IPS-20b (cell line): ENCODE data around the gene CLIP2.
"Not testable (repeated sequence)": the region's sequence is repeated elsewhere in the genome, so short reads cannot be mapped to it uniquely, and the experiment has no call there.

Experiments
- H3K27ac ChIP-seq: one replicate; pipeline ENCODE4 v1.5.1; 2013; ENCODE audit warnings: low read length
- H3K27me3 ChIP-seq: 2 replicates; pipeline ENCODE4 v1.6.1; 2013; ENCODE audit warnings: mild to moderate bottlenecking, low read length, inconsistent platforms; ENCODE audit not compliant: insufficient read depth
- H3K36me3 ChIP-seq: 2 replicates; pipeline ENCODE4 v1.6.1; 2013; ENCODE audit warnings: low read depth, mild to moderate bottlenecking, inconsistent platforms, low read length, moderate library complexity; ENCODE audit not compliant: insufficient read depth
- H3K4me1 ChIP-seq: 2 replicates; pipeline ENCODE4 v1.6.1; 2013; ENCODE audit warnings: mild to moderate bottlenecking, control low read depth, inconsistent platforms, low read length, moderate library complexity; ENCODE audit not compliant: insufficient read depth
- H3K4me3 ChIP-seq: 2 replicates; pipeline ENCODE4 v1.5.1; 2013; ENCODE audit warnings: mild to moderate bottlenecking, low read length, inconsistent platforms
- H3K9ac ChIP-seq: 2 replicates; pipeline ENCODE4 v1.6.1; 2013; ENCODE audit warnings: low read depth, mild to moderate bottlenecking, inconsistent platforms, low read length, moderate library complexity
- H3K9me3 ChIP-seq: 2 replicates; pipeline ENCODE4 v1.6.1; 2013; ENCODE audit warnings: mild to moderate bottlenecking, low read depth, low read length, inconsistent platforms; ENCODE audit not compliant: insufficient read depth

The CLIP2 gene

GRCh38 chr7:74371381-74372341, 82.5 kb downstream of the CLIP2 start:
- Histone ChIP-seq H3K9me3 (no peaks in the 10 kb centered on the region), H3K4me3 (peak overlapping the region; percentile 57), H3K36me3 (no peaks in the 10 kb centered on the region), H3K27me3 (no peaks in the 10 kb centered on the region; the same call in 1 of the 2 replicates), H3K9ac (peak overlapping the region; percentile 51; the same call in 1 of the 2 replicates), H3K27ac (no peak overlapping the region), H3K4me1 (no peaks in the 10 kb centered on the region; the same call in 1 of the 2 replicates)

GRCh38 chr7:74372511-74373111, 83.4 kb downstream of the CLIP2 start:
- H3K4me3 ChIP-seq, result peak overlapping the region; percentile 57; the same call in 1 of the 2 replicates
- H3K27me3 ChIP-seq, result no peaks in the 10 kb centered on the region; the same call in 1 of the 2 replicates
- peaks cover 4% of the 10 kb centered on the region; the same call in 1 of the 2 replicates for H3K36me3 ChIP-seq
- H3K4me1 ChIP-seq, result no peaks in the 10 kb centered on the region; the same call in 1 of the 2 replicates
- H3K9ac ChIP-seq, result no peak overlapping the region
- no peaks in the 10 kb centered on the region for H3K9me3 ChIP-seq
- no peak overlapping the region for H3K27ac ChIP-seq

- Histone ChIP-seq H3K4me3 (no peak overlapping the region), H3K36me3 (peaks cover 4% of the 10 kb centered on the region; the same call in 1 of the 2 replicates), H3K9me3 (no peaks in the 10 kb centered on the region), H3K4me1 (no peaks in the 10 kb centered on the region; the same call in 1 of the 2 replicates), H3K27ac (no peak overlapping the region), H3K27me3 (no peaks in the 10 kb centered on the region; the same call in 1 of the 2 replicates), H3K9ac (no peak overlapping the region)
Measured at GRCh38 chr7:74373536-74373935, 84.3 kb downstream of the CLIP2 start.

- Histone ChIP-seq H3K27me3 (no peaks in the 10 kb centered on the region; the same call in 1 of the 2 replicates), H3K4me3 (no peak overlapping the region), H3K9ac (no peak overlapping the region), H3K36me3 (peaks cover 4% of the 10 kb centered on the region; the same call in 1 of the 2 replicates), H3K4me1 (no peaks in the 10 kb centered on the region; the same call in 1 of the 2 replicates), H3K27ac (no peak overlapping the region), H3K9me3 (no peaks in the 10 kb centered on the region)
Measured at GRCh38 chr7:74375726-74376220, 86.6 kb downstream of the CLIP2 start.

- no peak overlapping the region for H3K27ac ChIP-seq
- H3K4me3 ChIP-seq, result no peak overlapping the region
- H3K27me3 ChIP-seq, result no peaks in the 10 kb centered on the region; the same call in 1 of the 2 replicates
- no peaks in the 10 kb centered on the region for H3K9me3 ChIP-seq
- H3K4me1 ChIP-seq, result no peaks in the 10 kb centered on the region; the same call in 1 of the 2 replicates
- H3K9ac ChIP-seq, result no peak overlapping the region
- peaks cover 4% of the 10 kb centered on the region; the same call in 1 of the 2 replicates for H3K36me3 ChIP-seq
Measured at GRCh38 chr7:74376256-74377036, 87.2 kb downstream of the CLIP2 start.

GRCh38 chr7:74379938-74380337, 90.7 kb downstream of the CLIP2 start:
- no peak overlapping the region for H3K9ac ChIP-seq
- no peaks in the 10 kb centered on the region for H3K27me3 ChIP-seq
- no peak overlapping the region for H3K27ac ChIP-seq
- no peak overlapping the region for H3K4me3 ChIP-seq
- H3K4me1 ChIP-seq, result no peaks in the 10 kb centered on the region
- H3K36me3 ChIP-seq, result peaks cover 4% of the 10 kb centered on the region; the same call in 1 of the 2 replicates
- H3K9me3 ChIP-seq, result no peaks in the 10 kb centered on the region

GRCh38 chr7:74380720-74381119, 91.5 kb downstream of the CLIP2 start:
- H3K4me3 ChIP-seq, result no peak overlapping the region
- no peak overlapping the region for H3K27ac ChIP-seq
- H3K9ac ChIP-seq, result no peak overlapping the region
- H3K9me3 ChIP-seq, result no peaks in the 10 kb centered on the region
- no peaks in the 10 kb centered on the region for H3K27me3 ChIP-seq
- no peaks in the 10 kb centered on the region for H3K4me1 ChIP-seq
- H3K36me3 ChIP-seq, result peaks cover 4% of the 10 kb centered on the region; the same call in 1 of the 2 replicates

GRCh38 chr7:74384086-74384485, 94.9 kb downstream of the CLIP2 start:
- not testable (repeated sequence) for H3K27ac ChIP-seq, H3K9me3 ChIP-seq, H3K4me3 ChIP-seq, H3K27me3 ChIP-seq, H3K4me1 ChIP-seq, H3K36me3 ChIP-seq, H3K9ac ChIP-seq

GRCh38 chr7:74384854-74385253, 95.6 kb downstream of the CLIP2 start:
- H3K36me3 ChIP-seq, H3K27me3 ChIP-seq, H3K4me1 ChIP-seq, H3K27ac ChIP-seq, H3K9me3 ChIP-seq, H3K9ac ChIP-seq, H3K4me3 ChIP-seq: not testable (repeated sequence)

GRCh38 chr7:74387606-74388005, 98.4 kb downstream of the CLIP2 start:
- no peak overlapping the region for H3K9ac ChIP-seq
- H3K4me1 ChIP-seq, result no peaks in the 10 kb centered on the region
- no peak overlapping the region for H3K27ac ChIP-seq
- H3K27me3 ChIP-seq, result no peaks in the 10 kb centered on the region
- no peak overlapping the region for H3K4me3 ChIP-seq
- peaks cover 10% of the 10 kb centered on the region; the same call in 1 of the 2 replicates for H3K36me3 ChIP-seq
- no peaks in the 10 kb centered on the region for H3K9me3 ChIP-seq

GRCh38 chr7:74388880-74389415, 99.7 kb downstream of the CLIP2 start:
- Histone ChIP-seq H3K4me1 (no peaks in the 10 kb centered on the region; the same call in 1 of the 2 replicates), H3K9ac (no peak overlapping the region), H3K36me3 (peaks cover 10% of the 10 kb centered on the region; the same call in 1 of the 2 replicates), H3K9me3 (no peaks in the 10 kb centered on the region), H3K4me3 (no peak overlapping the region), H3K27ac (no peak overlapping the region), H3K27me3 (no peaks in the 10 kb centered on the region)
